ENCODE measurements around the gene CCDC148.

DNA sequence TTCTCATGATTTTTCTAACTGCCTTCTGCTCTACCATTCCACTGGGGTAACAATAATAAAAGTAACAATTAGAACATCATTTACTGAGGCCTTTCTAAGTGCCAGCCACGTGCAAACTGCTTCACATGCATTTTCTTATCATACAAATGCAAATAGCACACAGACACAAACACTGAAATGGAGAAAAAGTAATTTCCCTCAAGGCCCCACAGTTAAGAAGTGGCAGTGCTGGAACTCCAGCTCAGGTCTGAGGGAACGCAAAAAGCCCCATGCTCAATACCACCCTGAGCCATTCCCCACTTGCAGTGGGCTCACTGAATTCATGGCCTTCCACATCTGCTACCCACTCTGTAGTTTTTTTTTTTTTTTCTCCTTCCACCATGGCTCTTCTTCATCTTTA, 214.3 kb downstream of the CCDC148 start:
- TF ChIP-seq CTCF (IDR thresholded peaks at IDR 0.05) (no peak), EZH2 (IDR thresholded peaks at IDR 0.05) (no peak)

Data from neural progenitor cell (in vitro differentiated cells).